Activated gamma-delta T cell (primary cell): ENCODE data around the gene LXN.
"Not testable (repeated sequence)": the region's sequence is repeated elsewhere in the genome, so short reads cannot be mapped to it uniquely, and the experiment has no call there.

Source experiments
- DNase-seq: peaks from one replicate; lab custom pipeline; 2025; lab: John Stamatoyannopoulos, UW
- total RNA-seq, 2 donors: gene quantifications; one replicate each; lab custom pipeline; 2026; lab: John Stamatoyannopoulos, UW

Gene LXN, protein sequence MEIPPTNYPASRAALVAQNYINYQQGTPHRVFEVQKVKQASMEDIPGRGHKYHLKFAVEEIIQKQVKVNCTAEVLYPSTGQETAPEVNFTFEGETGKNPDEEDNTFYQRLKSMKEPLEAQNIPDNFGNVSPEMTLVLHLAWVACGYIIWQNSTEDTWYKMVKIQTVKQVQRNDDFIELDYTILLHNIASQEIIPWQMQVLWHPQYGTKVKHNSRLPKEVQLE
- total RNA-seq: 8.1 to 13.2 reads per million in 2 donors

GRCh38 chr3:158672215-158673176 is at the start of gene LXN:
Gene LXN, minus strand, starts transcription at chr3:158672648. Its CDS starts 170 bp downstream, at chr3:158672478.
- peak; percentile 31 for DNase-seq

GRCh38 chr3:158722108-158722507 is 49.7 kb upstream of the LXN start:
- no peak for DNase-seq

DNA sequence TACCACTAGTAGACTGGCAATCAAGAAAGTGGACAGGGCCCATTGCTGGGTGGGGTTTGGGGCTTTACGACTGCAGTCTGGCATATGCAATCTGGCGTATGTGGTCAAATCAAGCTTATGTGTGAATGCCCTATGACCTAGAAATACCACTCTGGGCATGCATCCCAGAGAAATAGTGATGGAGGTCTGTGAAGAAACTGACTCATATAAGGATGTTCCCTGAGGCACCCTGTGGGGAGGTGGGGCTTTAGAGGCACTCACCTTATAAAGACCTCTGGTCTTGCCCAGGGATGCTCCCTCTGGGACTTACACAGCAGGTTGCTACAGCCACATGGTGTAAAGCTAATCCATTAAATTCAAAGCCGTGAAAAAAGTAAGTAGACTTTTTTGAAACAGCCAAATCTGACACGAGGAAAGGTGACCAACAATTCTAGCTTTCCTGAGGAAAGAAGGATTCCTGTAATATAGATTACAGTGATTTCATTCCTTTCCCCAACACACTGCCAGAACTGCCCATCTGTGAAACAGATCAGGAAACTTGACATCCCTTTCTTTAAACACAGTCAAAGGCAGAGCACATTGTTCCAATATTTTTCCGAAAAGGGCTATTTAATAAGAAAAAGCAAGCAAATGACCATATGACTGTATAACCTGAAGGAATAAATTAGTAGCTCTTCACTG is 46.2 kb upstream of the LXN start:
- DNase-seq: no peak

- no peak for DNase-seq
These were observed 45.1 kb upstream of the LXN start for GRCh38 chr3:158717576-158717975.

- DNase-seq: no peak
These were observed 40.6 kb upstream of the LXN start for GRCh38 chr3:158713094-158713499.

DNA sequence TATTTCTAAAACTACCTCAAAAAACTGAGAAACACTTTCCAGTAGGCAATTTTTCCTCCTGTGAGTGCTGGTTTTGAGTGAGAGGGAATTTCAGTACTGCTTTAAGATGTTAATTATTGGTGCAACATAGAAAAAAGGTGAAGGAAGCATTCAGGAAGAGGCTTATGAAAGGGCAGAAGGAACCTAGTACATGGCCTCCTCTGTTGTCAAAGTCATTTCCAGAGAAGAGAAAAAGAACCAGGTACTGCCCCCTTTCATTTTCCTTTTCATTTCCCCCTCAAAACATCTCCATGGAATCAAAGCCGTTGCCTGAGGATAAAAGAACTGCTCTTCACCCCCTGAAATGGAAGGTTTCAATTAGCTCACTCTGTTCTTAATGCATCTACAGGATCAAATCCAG is 40.0 kb upstream of the LXN start:
- no peak for DNase-seq

- no peak for DNase-seq
These were observed 39.4 kb upstream of the LXN start for GRCh38 chr3:158711886-158712285.

GRCh38 chr3:158710601-158711000 is 38.2 kb upstream of the LXN start:
- DNase-seq: no peak

- no peak for DNase-seq
These were observed 37.2 kb upstream of the LXN start for GRCh38 chr3:158709666-158710083.

DNA sequence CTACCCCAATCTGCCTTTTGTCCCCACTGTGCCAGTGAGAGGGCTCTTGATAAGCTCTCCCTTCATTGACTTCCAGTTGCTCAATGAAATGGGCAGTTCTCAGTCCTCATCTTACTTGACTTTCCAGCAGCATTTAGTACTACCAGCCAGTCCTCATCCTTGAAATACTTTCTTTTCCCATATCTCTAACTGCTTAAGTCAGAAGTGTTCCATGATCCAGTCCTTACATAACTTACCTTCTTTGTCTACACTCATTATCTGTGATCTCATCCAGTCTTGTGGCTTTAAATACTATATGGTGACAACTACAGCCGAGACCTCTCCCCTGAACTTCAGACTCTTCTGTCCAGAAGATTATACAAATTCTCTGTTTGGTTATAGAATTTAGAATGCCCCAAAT is 31.1 kb upstream of the LXN start:
- DNase-seq: no peak

- no peak for DNase-seq
These were observed 30.5 kb upstream of the LXN start for GRCh38 chr3:158702815-158703481.

DNA sequence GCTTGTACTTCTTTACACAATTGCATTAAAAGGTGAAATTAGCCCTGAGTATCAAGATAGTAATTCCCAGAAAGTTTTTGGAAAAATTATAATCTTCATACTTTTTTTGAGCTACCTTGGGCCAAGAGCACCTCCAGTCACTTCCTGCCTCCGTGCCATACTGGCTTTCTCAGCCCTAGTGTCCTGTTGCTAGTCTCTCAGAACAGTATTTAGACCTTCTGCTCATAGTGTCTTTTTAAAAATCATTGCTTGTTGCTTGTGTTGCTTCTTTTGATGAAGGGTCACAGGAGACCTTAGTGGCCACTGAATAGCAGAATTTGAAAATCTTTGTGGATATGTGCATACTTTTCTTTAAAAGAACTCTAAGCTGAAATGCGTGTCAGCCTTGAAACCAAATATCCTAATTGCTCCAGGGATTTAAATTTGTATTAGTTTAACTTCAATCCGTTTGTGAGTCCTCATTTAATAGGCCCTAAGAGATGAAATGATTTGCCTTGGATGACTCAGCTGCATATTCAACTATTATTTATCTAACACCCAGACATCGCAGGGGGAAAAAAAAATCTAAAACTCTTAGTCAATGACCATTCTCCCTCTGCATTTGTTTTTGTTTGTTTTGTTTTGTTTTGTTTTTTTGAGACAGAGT is 29.1 kb upstream of the LXN start:
- DNase-seq: no peak

GRCh38 chr3:158700559-158700958 is 28.1 kb upstream of the LXN start:
- DNase-seq: no peak

GRCh38 chr3:158696618-158697017 is 24.2 kb upstream of the LXN start:
- no peak for DNase-seq

DNA sequence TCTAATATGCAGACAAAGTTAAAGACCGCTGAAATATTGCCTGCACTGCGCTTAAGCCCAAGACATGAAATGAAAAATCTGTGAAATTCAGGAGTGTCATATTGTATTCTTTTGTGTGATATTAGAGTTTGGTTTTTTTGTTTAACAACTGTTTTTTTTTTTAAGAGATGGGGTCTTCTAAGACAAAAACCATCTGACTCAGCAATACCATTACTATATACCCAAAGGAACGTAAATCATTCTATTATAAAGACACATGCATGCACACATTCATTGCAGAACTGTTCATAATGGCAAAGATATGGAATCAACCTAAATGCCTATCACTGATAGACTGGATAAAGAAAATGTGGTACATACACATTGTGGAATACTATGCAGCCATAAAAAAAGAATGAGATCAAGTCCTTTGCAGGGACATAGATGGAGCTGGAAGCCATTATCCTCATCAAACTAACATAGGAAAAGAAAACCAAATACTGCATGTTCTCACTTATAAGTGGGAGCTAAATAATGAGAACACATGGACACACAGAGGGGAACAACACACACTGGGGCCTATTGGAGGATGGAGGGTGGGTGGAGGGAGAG is 21.5 kb upstream of the LXN start:
- not testable (repeated sequence) for DNase-seq

- no peak for DNase-seq
These were observed 12.7 kb upstream of the LXN start for GRCh38 chr3:158685159-158685558.

GRCh38 chr3:158683230-158683962 is 10.9 kb upstream of the LXN start:
- no peak for DNase-seq

GRCh38 chr3:158680861-158681260 is 8.4 kb upstream of the LXN start:
- DNase-seq: no peak

DNA sequence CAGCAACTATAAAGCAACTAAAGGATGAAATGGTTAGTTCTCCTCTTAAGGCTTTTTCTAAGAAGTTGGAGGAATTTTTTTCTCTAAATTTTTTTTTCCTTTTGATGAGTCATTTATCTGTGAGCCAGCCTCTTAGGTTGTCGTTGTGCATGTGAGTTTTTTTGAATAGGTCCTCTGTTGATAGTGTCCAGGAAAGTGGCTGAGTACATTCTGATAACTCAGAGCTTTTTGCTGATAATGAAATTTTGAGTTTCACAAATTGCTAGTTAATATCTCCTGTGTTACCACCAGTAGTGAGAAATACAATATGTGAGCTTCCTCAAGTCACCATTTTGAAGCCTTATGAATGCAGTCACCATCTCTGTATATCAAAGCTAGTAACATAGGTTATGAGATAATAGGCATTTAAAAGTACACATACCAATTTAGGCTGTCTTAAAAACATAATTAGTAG is 7.1 kb upstream of the LXN start:
- no peak for DNase-seq

DNA sequence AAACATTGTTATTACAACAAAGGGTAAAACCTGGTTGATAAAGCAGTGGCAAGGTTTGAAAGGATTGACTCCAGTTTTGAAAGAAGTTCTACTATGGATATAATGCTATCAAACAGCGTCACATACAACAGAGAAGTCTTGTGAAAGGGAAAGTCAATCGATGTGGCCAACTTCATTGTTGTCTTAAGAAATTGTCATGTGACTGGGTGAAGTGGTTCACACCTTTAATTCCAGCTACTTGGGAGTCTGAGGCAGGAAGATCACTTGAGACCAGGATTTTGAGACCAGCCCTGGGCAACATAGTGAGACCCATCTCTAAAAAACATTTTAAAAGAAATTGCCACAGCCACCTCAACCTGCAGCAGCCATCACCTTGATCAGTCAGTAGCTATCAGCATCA is 6.2 kb upstream of the LXN start:
- no peak for DNase-seq
